ENCODE results near the gene PPM1L.

Gene PPM1L

GRCh38 chr3:160809453-160809852 is 53.4 kb downstream of the PPM1L start:
- H3K9me3 ChIP-seq (ENCODE audit: control insufficient read depth, insufficient read depth, low read length): no peaks in the 10 kb centered on the region
- H3K4me3 ChIP-seq (ENCODE audit: low read length): no peak overlapping the region
- no peaks in the 10 kb centered on the region for H3K9me2 ChIP-seq (replicated peaks; ENCODE audit: control insufficient read depth, low read length)
- no peak overlapping the region for H3K4me2 ChIP-seq (ENCODE audit: low read length)
- H3K4me1 ChIP-seq (ENCODE audit: control insufficient read depth, low read length): no peaks in the 10 kb centered on the region
- TF ChIP-seq CTCF (IDR thresholded peaks at IDR 0.05; ENCODE audit: low read depth, low read length, poor library complexity, severe bottlenecking) (no peak), EZH2phosphoT487 (IDR thresholded peaks at IDR 0.05; ENCODE audit: borderline replicate concordance, low read length) (no peak)
- H3K27ac ChIP-seq (ENCODE audit: low read depth, low read length): no peak overlapping the region
- H3F3A ChIP-seq (ENCODE audit: control insufficient read depth, insufficient read depth): no peaks in the 10 kb centered on the region
- no peaks in the 10 kb centered on the region for H3K27me3 ChIP-seq (ENCODE audit: control insufficient read depth, low read length)
- H3K36me3 ChIP-seq (ENCODE audit: control insufficient read depth, low read length): no peaks in the 10 kb centered on the region
- no peaks in the 10 kb centered on the region for H3K79me2 ChIP-seq (ENCODE audit: control insufficient read depth, low read length)
- no peaks in the 10 kb centered on the region; the same call in 1 of the 2 replicates for H4K20me1 ChIP-seq (ENCODE audit: control insufficient read depth, insufficient read depth, low read depth, low read length)

- H3K9me2 ChIP-seq (replicated peaks; ENCODE audit: control insufficient read depth, low read length): no peaks in the 10 kb centered on the region
- H4K20me1 ChIP-seq (ENCODE audit: control insufficient read depth, insufficient read depth, low read depth, low read length): no peaks in the 10 kb centered on the region; the same call in 1 of the 2 replicates
- TF ChIP-seq CTCF (IDR thresholded peaks at IDR 0.05; ENCODE audit: low read depth, low read length, poor library complexity, severe bottlenecking) (no peak), EZH2phosphoT487 (IDR thresholded peaks at IDR 0.05; ENCODE audit: borderline replicate concordance, low read length) (no peak)
- no peaks in the 10 kb centered on the region for H3K79me2 ChIP-seq (ENCODE audit: control insufficient read depth, low read length)
- no peak overlapping the region for H3K4me3 ChIP-seq (ENCODE audit: low read length)
- H3K4me1 ChIP-seq (ENCODE audit: control insufficient read depth, low read length): no peaks in the 10 kb centered on the region
- no peak overlapping the region for H3K27ac ChIP-seq (ENCODE audit: low read depth, low read length)
- no peaks in the 10 kb centered on the region for H3K27me3 ChIP-seq (ENCODE audit: control insufficient read depth, low read length)
- H3K4me2 ChIP-seq (ENCODE audit: low read length): no peak overlapping the region
- no peaks in the 10 kb centered on the region for H3K9me3 ChIP-seq (ENCODE audit: control insufficient read depth, insufficient read depth, low read length)
- H3F3A ChIP-seq (ENCODE audit: control insufficient read depth, insufficient read depth): no peaks in the 10 kb centered on the region
- no peaks in the 10 kb centered on the region for H3K36me3 ChIP-seq (ENCODE audit: control insufficient read depth, low read length)
These were observed 54.6 kb downstream of the PPM1L start for GRCh38 chr3:160810362-160811236.

GRCh38 chr3:160811237-160811548 is 55.2 kb downstream of the PPM1L start:
- Histone ChIP-seq H3F3A (ENCODE audit: control insufficient read depth, insufficient read depth) (no peaks in the 10 kb centered on the region), H3K36me3 (ENCODE audit: control insufficient read depth, low read length) (no peaks in the 10 kb centered on the region), H3K9me3 (ENCODE audit: control insufficient read depth, insufficient read depth, low read length) (no peaks in the 10 kb centered on the region), H3K27me3 (ENCODE audit: control insufficient read depth, low read length) (no peaks in the 10 kb centered on the region), H3K4me2 (ENCODE audit: low read length) (no peak overlapping the region), H3K4me3 (ENCODE audit: low read length) (no peak overlapping the region), H3K27ac (ENCODE audit: low read depth, low read length) (no peak overlapping the region), H3K4me1 (ENCODE audit: control insufficient read depth, low read length) (no peaks in the 10 kb centered on the region), H3K9me2 (replicated peaks; ENCODE audit: control insufficient read depth, low read length) (no peaks in the 10 kb centered on the region), H4K20me1 (ENCODE audit: control insufficient read depth, insufficient read depth, low read depth, low read length) (no peaks in the 10 kb centered on the region; the same call in 1 of the 2 replicates), H3K79me2 (ENCODE audit: control insufficient read depth, low read length) (no peaks in the 10 kb centered on the region)
- TF ChIP-seq CTCF (IDR thresholded peaks at IDR 0.05; ENCODE audit: low read depth, low read length, poor library complexity, severe bottlenecking): no peak
- TF ChIP-seq EZH2phosphoT487 (IDR thresholded peaks at IDR 0.05; ENCODE audit: borderline replicate concordance, low read length): no peak
